GM23338 (cell line): ENCODE measurements around the gene TLE2. TPM values are rescaled to one million over a fixed set of nuclear protein-coding genes. Genes with fewer than 3 reads are reported as not detected.

Experiments
- ATAC-seq: fragments of 200-7000 bp; cut with Tn5 transposase; 3 replicates; pipeline ENCODE4 v1.9.1; 2020
- DNase-seq: peaks from one replicate; pipeline ENCODE4 v3.0.0-alpha.2; 2015; ENCODE audit warnings: low spot score
- H2AFZ ChIP-seq: fragments of 200-600 bp; sonication (generic); 2 replicates; pipeline ENCODE4 v1.8.0; 2016; ENCODE audit warnings: antibody characterized with exemption, mild to moderate bottlenecking, moderate library complexity
- H3F3A ChIP-seq: fragments of 200-600 bp; sonication (generic); replicated peaks from 2 replicates; pipeline ENCODE4 v1.8.0; 2017; ENCODE audit warnings: antibody characterized with exemption, mixed run types, low read depth
- H3K27ac ChIP-seq: fragments of 200-600 bp; sonication (generic); 2 replicates; pipeline ENCODE4 v1.6.1; 2016; ENCODE audit warnings: low read depth
- H3K27me3 ChIP-seq: fragments of 200-600 bp; sonication (generic); 2 replicates; pipeline ENCODE4 v1.8.0; 2016; ENCODE audit warnings: mild to moderate bottlenecking, mixed run types, moderate library complexity; ENCODE audit not compliant: insufficient read depth
- H3K36me3 ChIP-seq: fragments of 200-600 bp; sonication (generic); 2 replicates; pipeline ENCODE4 v1.8.0; 2016; ENCODE audit warnings: mild to moderate bottlenecking; ENCODE audit not compliant: insufficient read depth
- H3K4me1 ChIP-seq: fragments of 200-600 bp; sonication (generic); 2 replicates; pipeline ENCODE4 v1.8.0; 2016; ENCODE audit warnings: mild to moderate bottlenecking, moderate library complexity; ENCODE audit not compliant: insufficient read depth
- H3K4me2 ChIP-seq: fragments of 200-600 bp; sonication (generic); 2 replicates; pipeline ENCODE4 v1.7.1; 2017; ENCODE audit warnings: mixed run types
- H3K4me3 ChIP-seq: fragments of 200-600 bp; sonication (generic); 2 replicates; pipeline ENCODE4 v1.6.1; 2016; ENCODE audit warnings: mixed run types
- H3K79me2 ChIP-seq: fragments of 200-600 bp; sonication (generic); replicated peaks from 2 replicates; pipeline ENCODE4 v1.8.0; 2017; ENCODE audit warnings: mild to moderate bottlenecking; ENCODE audit not compliant: insufficient read depth
- H3K9me2 ChIP-seq: fragments of 200-600 bp; sonication (generic); 2 replicates; pipeline ENCODE4 v1.8.0; 2017; ENCODE audit not compliant: insufficient read depth
- H4K20me1 ChIP-seq: fragments of 200-600 bp; sonication (generic); replicated peaks from 2 replicates; pipeline ENCODE4 v1.8.0; 2017; ENCODE audit warnings: mild to moderate bottlenecking; ENCODE audit not compliant: insufficient read depth
- H3K27ac Mint-ChIP-seq: 2 replicates; pipeline ENCODE4 v1.8.0; 2020; ENCODE audit warnings: inconsistent platforms, mild to moderate bottlenecking, moderate library complexity, mixed read lengths
- H3K27me3 Mint-ChIP-seq: 3 replicates; pipeline ENCODE4 v1.8.0; 2022; ENCODE audit warnings: low read depth, mild to moderate bottlenecking, moderate library complexity, mixed read lengths, inconsistent platforms; ENCODE audit not compliant: insufficient read depth, poor library complexity
- H3K36me3 Mint-ChIP-seq: 3 replicates; pipeline ENCODE4 v1.8.0; 2021; ENCODE audit warnings: low read depth, mild to moderate bottlenecking, inconsistent platforms, moderate library complexity, mixed read lengths
- H3K4me1 Mint-ChIP-seq: 3 replicates; pipeline ENCODE4 v1.8.0; 2020; ENCODE audit warnings: mild to moderate bottlenecking, inconsistent platforms, mixed read lengths
- H3K4me3 Mint-ChIP-seq: 3 replicates; pipeline ENCODE4 v1.8.0; 2021; ENCODE audit warnings: moderate library complexity, mild to moderate bottlenecking, inconsistent platforms, mixed read lengths
- H3K9me3 Mint-ChIP-seq: 3 replicates; pipeline ENCODE4 v1.8.0; 2020; ENCODE audit warnings: moderate library complexity, mild to moderate bottlenecking, inconsistent platforms, mixed read lengths
- CREB1 ChIP-seq: fragments of 250-450 bp; sonication (Bioruptor Pico); IDR thresholded peaks from 2 replicates; pipeline ENCODE4 v1.5.0; 2020; ENCODE audit warnings: low read depth, mild to moderate bottlenecking, moderate library complexity
- JUNB ChIP-seq: IDR thresholded peaks from one replicate; pipeline ENCODE4 v1.6.1; 2016; ENCODE audit warnings: antibody characterized with exemption; ENCODE audit not compliant: unreplicated experiment
- POLR2AphosphoS5 ChIP-seq: IDR thresholded peaks from 2 replicates; pipeline ENCODE4 v1.6.1; 2016; ENCODE audit warnings: antibody characterized with exemption, low read depth
- STAT1 ChIP-seq: IDR thresholded peaks from one replicate; pipeline ENCODE4 v1.6.1; 2016; ENCODE audit warnings: antibody characterized with exemption; ENCODE audit not compliant: unreplicated experiment
- ZNF114 ChIP-seq: fragments of 250-450 bp; sonication (Bioruptor Pico); IDR thresholded peaks from 2 replicates; pipeline ENCODE4 v1.5.0; 2020; ENCODE audit warnings: mild to moderate bottlenecking, moderate library complexity
- ZNF331 ChIP-seq: fragments of 250-450 bp; sonication (Bioruptor Pico); IDR thresholded peaks from 2 replicates; pipeline ENCODE4 v1.5.0; 2020; ENCODE audit warnings: low read depth, mild to moderate bottlenecking, moderate library complexity
- polyA plus RNA-seq: library from polyadenylated mRNA; unstranded; fragments of >200 nt; fragmentation: Nextera tagmentation; extraction: Ambion mirVana; gene quantifications from 2 replicates; pipeline ENCODE4 v1.2.1, GENCODE V29; 2016
- total RNA-seq: library from RNA; depleted of rRNA; stranded (reverse); fragments of >200 nt; shearing (Covaris generic); gene quantifications from 2 replicates; pipeline ENCODE4 v1.2.3, GENCODE V29; 2014
- TF ChIP-seq, protein P1 (sequence below): IDR thresholded peaks from one replicate; pipeline ENCODE4 v1.6.1; 2018; ENCODE audit warnings: antibody characterized with exemption; ENCODE audit not compliant: unreplicated experiment
- TF ChIP-seq, protein P2 (sequence below), 2 experiments: fragments of 200-600 bp in 1 of 2; sonication (generic) in 1 of 2; conservative IDR thresholded peaks; 2 replicates each; pipeline versions ENCODE4 v1.5.1 to v1.6.1; 2016 to 2017; ENCODE audit warnings: antibody characterized with exemption in 2 of 2, low read depth in 2 of 2, mild to moderate bottlenecking in 2 of 2, moderate library complexity in 1 of 2

Gene TLE2
- total and polyA plus RNA-seq, 2 experiments from 2014 or later, result 5.2 to 22.8 TPM

DNA sequence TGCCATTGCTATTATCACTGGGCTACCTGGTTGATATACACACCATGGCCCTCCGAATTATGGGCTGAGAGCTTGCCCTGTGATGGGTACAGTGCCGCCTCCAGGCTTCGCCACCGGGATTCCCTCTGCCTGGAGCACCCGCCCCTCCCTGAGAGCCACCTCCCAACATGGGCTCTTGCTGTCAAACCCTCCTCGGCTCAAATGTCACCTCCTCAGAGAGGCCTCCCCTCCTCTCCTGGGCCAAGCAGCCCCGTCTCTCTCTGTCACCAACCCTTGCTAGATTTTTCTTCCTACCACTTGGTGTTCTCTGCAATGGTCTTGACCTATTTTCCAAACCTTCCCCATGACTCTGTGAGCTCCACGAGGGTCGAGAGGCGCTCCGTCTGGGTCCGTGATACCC is 12.2 kb upstream of the TLE2 start:
- DNase-seq (peak; percentile 55), ATAC-seq (peak; percentile 19)
- Mint-ChIP-seq H3K4me3 (peak overlapping the region; percentile 56), H3K27me3 (peaks cover 24% of the 10 kb centered on the region), H3K27ac (no peak overlapping the region), H3K4me1 (peaks cover 31% of the 10 kb centered on the region), H3K36me3 (no peaks in the 10 kb centered on the region), H3K9me3 (no peaks in the 10 kb centered on the region; the same call in 2 of the 3 replicates)
- Histone ChIP-seq H2AFZ (peak overlapping the region; percentile 87), H3K27me3 (peaks cover 30% of the 10 kb centered on the region), H3K79me2 (no peaks in the 10 kb centered on the region), H3F3A (peaks cover 25% of the 10 kb centered on the region), H3K36me3 (no peaks in the 10 kb centered on the region), H3K9me2 (no peaks in the 10 kb centered on the region), H4K20me1 (no peaks in the 10 kb centered on the region), H3K4me3 (peak overlapping the region; percentile 63), H3K4me2 (peak overlapping the region; percentile 82), H3K27ac (no peak overlapping the region), H3K4me1 (peaks cover 20% of the 10 kb centered on the region; the same call in 1 of the 2 replicates)
- TF ChIP-seq JUNB (no peak), POLR2AphosphoS5 (no peak), STAT1 (no peak), CREB1 (CRISPR knock-in tag) (no peak), ZNF331 (CRISPR knock-in tag) (no peak), ZNF114 (CRISPR knock-in tag) (no peak)
- TF ChIP-seq, protein P1, sequence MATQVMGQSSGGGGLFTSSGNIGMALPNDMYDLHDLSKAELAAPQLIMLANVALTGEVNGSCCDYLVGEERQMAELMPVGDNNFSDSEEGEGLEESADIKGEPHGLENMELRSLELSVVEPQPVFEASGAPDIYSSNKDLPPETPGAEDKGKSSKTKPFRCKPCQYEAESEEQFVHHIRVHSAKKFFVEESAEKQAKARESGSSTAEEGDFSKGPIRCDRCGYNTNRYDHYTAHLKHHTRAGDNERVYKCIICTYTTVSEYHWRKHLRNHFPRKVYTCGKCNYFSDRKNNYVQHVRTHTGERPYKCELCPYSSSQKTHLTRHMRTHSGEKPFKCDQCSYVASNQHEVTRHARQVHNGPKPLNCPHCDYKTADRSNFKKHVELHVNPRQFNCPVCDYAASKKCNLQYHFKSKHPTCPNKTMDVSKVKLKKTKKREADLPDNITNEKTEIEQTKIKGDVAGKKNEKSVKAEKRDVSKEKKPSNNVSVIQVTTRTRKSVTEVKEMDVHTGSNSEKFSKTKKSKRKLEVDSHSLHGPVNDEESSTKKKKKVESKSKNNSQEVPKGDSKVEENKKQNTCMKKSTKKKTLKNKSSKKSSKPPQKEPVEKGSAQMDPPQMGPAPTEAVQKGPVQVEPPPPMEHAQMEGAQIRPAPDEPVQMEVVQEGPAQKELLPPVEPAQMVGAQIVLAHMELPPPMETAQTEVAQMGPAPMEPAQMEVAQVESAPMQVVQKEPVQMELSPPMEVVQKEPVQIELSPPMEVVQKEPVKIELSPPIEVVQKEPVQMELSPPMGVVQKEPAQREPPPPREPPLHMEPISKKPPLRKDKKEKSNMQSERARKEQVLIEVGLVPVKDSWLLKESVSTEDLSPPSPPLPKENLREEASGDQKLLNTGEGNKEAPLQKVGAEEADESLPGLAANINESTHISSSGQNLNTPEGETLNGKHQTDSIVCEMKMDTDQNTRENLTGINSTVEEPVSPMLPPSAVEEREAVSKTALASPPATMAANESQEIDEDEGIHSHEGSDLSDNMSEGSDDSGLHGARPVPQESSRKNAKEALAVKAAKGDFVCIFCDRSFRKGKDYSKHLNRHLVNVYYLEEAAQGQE, result no peak
- TF ChIP-seq, protein P2, sequence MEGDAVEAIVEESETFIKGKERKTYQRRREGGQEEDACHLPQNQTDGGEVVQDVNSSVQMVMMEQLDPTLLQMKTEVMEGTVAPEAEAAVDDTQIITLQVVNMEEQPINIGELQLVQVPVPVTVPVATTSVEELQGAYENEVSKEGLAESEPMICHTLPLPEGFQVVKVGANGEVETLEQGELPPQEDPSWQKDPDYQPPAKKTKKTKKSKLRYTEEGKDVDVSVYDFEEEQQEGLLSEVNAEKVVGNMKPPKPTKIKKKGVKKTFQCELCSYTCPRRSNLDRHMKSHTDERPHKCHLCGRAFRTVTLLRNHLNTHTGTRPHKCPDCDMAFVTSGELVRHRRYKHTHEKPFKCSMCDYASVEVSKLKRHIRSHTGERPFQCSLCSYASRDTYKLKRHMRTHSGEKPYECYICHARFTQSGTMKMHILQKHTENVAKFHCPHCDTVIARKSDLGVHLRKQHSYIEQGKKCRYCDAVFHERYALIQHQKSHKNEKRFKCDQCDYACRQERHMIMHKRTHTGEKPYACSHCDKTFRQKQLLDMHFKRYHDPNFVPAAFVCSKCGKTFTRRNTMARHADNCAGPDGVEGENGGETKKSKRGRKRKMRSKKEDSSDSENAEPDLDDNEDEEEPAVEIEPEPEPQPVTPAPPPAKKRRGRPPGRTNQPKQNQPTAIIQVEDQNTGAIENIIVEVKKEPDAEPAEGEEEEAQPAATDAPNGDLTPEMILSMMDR (conservative IDR thresholded peaks at IDR 0.05; ENCODE audit: low read depth in 2 of 2), result no peak

DNA sequence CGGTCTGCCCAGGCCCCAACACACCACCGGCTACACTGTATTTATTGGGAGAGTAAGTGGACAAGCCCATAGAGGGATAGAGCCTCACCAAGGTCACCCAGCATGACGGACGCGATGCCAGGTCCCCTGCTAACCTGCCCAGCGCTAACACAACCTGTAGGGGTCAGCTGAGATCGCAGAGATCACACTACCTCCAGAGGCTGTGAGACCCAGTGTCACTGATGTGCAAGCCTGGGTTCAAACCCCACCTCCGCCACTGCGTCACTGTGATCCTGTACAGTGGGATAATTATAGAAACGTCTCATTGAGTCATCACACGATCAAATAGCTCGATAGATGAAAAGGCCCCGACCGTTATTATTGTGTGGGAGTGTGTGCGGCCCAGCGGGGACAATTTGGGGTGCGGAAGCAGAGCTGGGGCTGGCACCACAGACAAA is 10.6 kb upstream of the TLE2 start:
- Mint-ChIP-seq H3K9me3 (peaks cover 3% of the 10 kb centered on the region; the same call in 1 of the 3 replicates), H3K36me3 (no peaks in the 10 kb centered on the region; the same call in 2 of the 3 replicates), H3K27ac (no peak overlapping the region), H3K4me3 (no peak overlapping the region), H3K27me3 (peaks cover 33% of the 10 kb centered on the region), H3K4me1 (peaks cover 21% of the 10 kb centered on the region)
- Histone ChIP-seq H3K27ac (no peak overlapping the region), H3K4me2 (no peak overlapping the region), H3K4me3 (no peak overlapping the region), H3K27me3 (peaks cover 20% of the 10 kb centered on the region), H3F3A (peaks cover 19% of the 10 kb centered on the region), H3K36me3 (no peaks in the 10 kb centered on the region), H3K9me2 (no peaks in the 10 kb centered on the region), H2AFZ (no peak overlapping the region), H4K20me1 (no peaks in the 10 kb centered on the region), H3K79me2 (no peaks in the 10 kb centered on the region), H3K4me1 (peaks cover 13% of the 10 kb centered on the region)
- ATAC-seq, result no peak
- no peak for TF ChIP-seq POLR2AphosphoS5
- TF ChIP-seq, protein P2 (conservative IDR thresholded peaks at IDR 0.05; ENCODE audit: low read depth in 2 of 2), result peak; percentile 27 to 59; a peak in 3 of 4 replicates
- DNase-seq, result peak; percentile 45
